SW480 (cell line): ENCODE data around the gene CCDC40.

Experiments used
- DNase-seq: peaks from one replicate; pipeline ENCODE4 v3.0.0-alpha.2; 2016; ENCODE audit warnings: low spot score

Gene CCDC40

GRCh38 chr17:80101946-80102663, 65.7 kb downstream of the CCDC40 start:
- peak; percentile 19 for DNase-seq

- no peak for DNase-seq
Observed at GRCh38 chr17:80102664-80103448, 66.4 kb downstream of the CCDC40 start.

GRCh38 chr17:80103449-80104085, 67.1 kb downstream of the CCDC40 start:
- DNase-seq = no peak

- DNase-seq = no peak
Observed at GRCh38 chr17:80104321-80104955, 68.0 kb downstream of the CCDC40 start.

GRCh38 chr17:80104956-80105375, 68.5 kb downstream of the CCDC40 start:
- no peak for DNase-seq

GRCh38 chr17:80105762-80106161, 69.3 kb downstream of the CCDC40 start:
- DNase-seq = no peak

- no peak for DNase-seq
Observed at GRCh38 chr17:80106176-80106575, 69.7 kb downstream of the CCDC40 start.

GRCh38 chr17:80106751-80107150, 70.3 kb downstream of the CCDC40 start:
- DNase-seq = no peak

GRCh38 chr17:80107231-80108021, 71.0 kb downstream of the CCDC40 start:
- no peak for DNase-seq

- DNase-seq = no peak
Observed at GRCh38 chr17:80108036-80108971, 71.9 kb downstream of the CCDC40 start.

- no peak for DNase-seq
Observed at GRCh38 chr17:80109066-80109660, 72.7 kb downstream of the CCDC40 start.

GRCh38 chr17:80109713-80110446, 73.4 kb downstream of the CCDC40 start:
- no peak for DNase-seq

- DNase-seq = no peak
Observed at GRCh38 chr17:80110447-80110812, 74.0 kb downstream of the CCDC40 start.

- DNase-seq = no peak
Observed at GRCh38 chr17:80110927-80111701, 74.7 kb downstream of the CCDC40 start.

- DNase-seq = no peak
Observed at GRCh38 chr17:80111702-80112470, 75.4 kb downstream of the CCDC40 start.

GRCh38 chr17:80112471-80113032, 76.1 kb downstream of the CCDC40 start:
- DNase-seq = no peak

GRCh38 chr17:80113033-80113484, 76.6 kb downstream of the CCDC40 start:
- DNase-seq = no peak
